C4-2B (cell line): ENCODE data around the gene ZCCHC2.

Experiments
- CTCF ChIP-seq: fragments of 450-650 bp; conservative IDR thresholded peaks from 2 replicates; pipeline ENCODE4 v1.5.1; 2017; ENCODE audit warnings: mild to moderate bottlenecking
- ZFX ChIP-seq: fragments of 450-650 bp; IDR thresholded peaks from 2 replicates; pipeline ENCODE4 v1.6.1; 2017

- TF ChIP-seq CTCF (no peak), ZFX (no peak)
Observed at GRCh38 chr18:62583376-62583775, 60.6 kb downstream of the ZCCHC2 start.
